ENCODE measurements around the gene TSPAN3.

Gene TSPAN3

GRCh38 chr15:77070495-77071304, at the start of gene TSPAN3:
TSS of gene TSPAN3 (minus strand) at chr15:77071109. CDS start at chr15:77070954, 155 bp downstream.
- H3K4me3 ChIP-seq (ENCODE audit: control insufficient read depth, low read depth, low read length): peak within 1 kb of the TSS; percentile 73
- TF ChIP-seq CTCF (conservative IDR thresholded peaks at IDR 0.05; ENCODE audit: control insufficient read depth, insufficient read depth, low read depth, low read length): no peak
- DNase-seq (ENCODE audit: low read depth): peak; percentile 88

- DNase-seq (ENCODE audit: low read depth): no peak
- TF ChIP-seq CTCF (conservative IDR thresholded peaks at IDR 0.05; ENCODE audit: control insufficient read depth, insufficient read depth, low read depth, low read length): no peak
- no peak overlapping the region for H3K4me3 ChIP-seq (ENCODE audit: control insufficient read depth, low read depth, low read length)
Measured at GRCh38 chr15:77120576-77120975, 49.7 kb upstream of the TSPAN3 start.

- no peak overlapping the region for H3K4me3 ChIP-seq (ENCODE audit: control insufficient read depth, low read depth, low read length)
- TF ChIP-seq CTCF (conservative IDR thresholded peaks at IDR 0.05; ENCODE audit: control insufficient read depth, insufficient read depth, low read depth, low read length): no peak
- DNase-seq (ENCODE audit: low read depth): peak; percentile 23
Measured at GRCh38 chr15:77119446-77119845, 48.5 kb upstream of the TSPAN3 start.

GRCh38 chr15:77118882-77119321, 48.0 kb upstream of the TSPAN3 start:
- TF ChIP-seq CTCF (conservative IDR thresholded peaks at IDR 0.05; ENCODE audit: control insufficient read depth, insufficient read depth, low read depth, low read length): peak; percentile 96
- peak; percentile 80 for DNase-seq (ENCODE audit: low read depth)
- no peak overlapping the region for H3K4me3 ChIP-seq (ENCODE audit: control insufficient read depth, low read depth, low read length)

- no peak for TF ChIP-seq CTCF (conservative IDR thresholded peaks at IDR 0.05; ENCODE audit: control insufficient read depth, insufficient read depth, low read depth, low read length)
- DNase-seq (ENCODE audit: low read depth): no peak
- no peak overlapping the region for H3K4me3 ChIP-seq (ENCODE audit: control insufficient read depth, low read depth, low read length)
Measured at GRCh38 chr15:77115179-77115578, 44.3 kb upstream of the TSPAN3 start.

GRCh38 chr15:77112838-77113504, 42.1 kb upstream of the TSPAN3 start:
- TF ChIP-seq CTCF (conservative IDR thresholded peaks at IDR 0.05; ENCODE audit: control insufficient read depth, insufficient read depth, low read depth, low read length): no peak
- no peak for DNase-seq (ENCODE audit: low read depth)
- H3K4me3 ChIP-seq (ENCODE audit: control insufficient read depth, low read depth, low read length): no peak overlapping the region

Measured in fibroblast of mammary gland (primary cell).